NCI-H2107 treated with DMSO at 0.1 percent for 48 hours (cell line): ENCODE data around the gene AKAP3.

Experiments used
- DNase-seq: peaks from one replicate; lab custom pipeline; 2025; ENCODE audit not compliant: unreplicated experiment; lab: John Stamatoyannopoulos, UW

AKAP3 gene

DNA sequence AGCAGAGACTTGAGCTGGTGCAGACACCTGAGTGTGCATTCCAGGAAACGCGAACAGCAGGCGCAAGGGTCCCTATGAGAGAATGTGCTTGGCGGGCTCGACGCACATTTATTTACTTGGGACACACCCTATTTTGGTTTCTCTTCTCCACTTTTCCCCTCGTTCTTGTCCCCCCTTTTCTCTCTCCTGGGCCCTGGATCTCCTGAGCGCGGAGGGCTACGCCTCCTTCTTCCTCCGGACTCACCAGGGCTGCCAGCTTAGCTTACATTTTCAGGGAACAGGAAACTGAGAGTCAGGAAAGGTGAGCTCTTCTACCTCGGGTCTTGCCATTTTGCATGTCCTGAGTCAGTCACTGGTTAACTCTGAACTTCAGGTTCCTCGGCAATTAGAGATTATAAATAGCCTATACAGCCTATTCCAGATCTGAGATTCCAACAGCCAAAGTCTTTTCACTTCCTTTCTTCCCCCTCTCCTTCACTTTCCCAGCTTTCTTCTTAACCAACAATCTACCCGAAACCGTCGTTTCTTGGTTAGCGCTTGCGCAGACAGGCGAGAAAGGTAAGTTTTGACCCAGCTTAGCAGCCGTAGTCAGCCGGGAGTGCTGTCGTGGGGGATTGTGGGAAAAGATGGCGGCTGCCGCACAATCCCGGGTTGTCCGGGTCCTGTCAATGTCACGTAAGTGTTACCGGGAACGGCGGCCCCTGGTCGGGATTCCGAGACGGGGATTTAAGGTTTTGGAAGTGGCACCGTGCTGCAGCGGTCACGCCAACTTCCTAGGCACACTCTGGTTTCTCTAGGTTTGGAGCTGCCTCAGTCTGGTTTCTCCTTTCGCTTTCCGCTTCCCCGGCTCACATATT is at the start of gene AKAP3, which contains the start of gene NDUFA9:
Gene AKAP3 (minus strand): TSS at position 551 of the 857 bp plus-strand sequence. CDS start 10,855 bp downstream, outside the sequence.
Gene NDUFA9 (plus strand): TSS at position 614 of the 857 bp plus-strand sequence. CDS start 13 bp downstream, at position 627.
- DNase-seq = peak; percentile 76

DNA sequence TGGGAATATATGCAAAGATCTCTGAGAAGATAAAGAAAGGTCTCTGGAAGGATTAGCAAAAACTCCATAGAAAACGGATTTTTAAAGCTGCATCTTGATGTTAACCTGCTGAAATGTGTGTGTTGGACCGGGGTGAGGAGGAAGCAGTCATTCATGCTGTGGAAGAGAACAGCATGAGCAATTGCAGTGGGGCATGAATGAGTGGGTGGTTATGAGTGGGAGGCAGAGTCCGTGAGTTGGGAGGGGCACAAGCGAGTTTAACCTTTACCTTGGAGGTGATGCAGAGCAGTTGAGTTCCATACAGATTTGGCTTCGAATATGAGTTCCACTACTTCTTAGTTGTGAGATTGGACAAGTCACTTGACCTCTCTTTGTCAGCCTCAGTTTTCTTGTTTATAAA is 41.9 kb upstream of the AKAP3 start:
- no peak for DNase-seq

DNA sequence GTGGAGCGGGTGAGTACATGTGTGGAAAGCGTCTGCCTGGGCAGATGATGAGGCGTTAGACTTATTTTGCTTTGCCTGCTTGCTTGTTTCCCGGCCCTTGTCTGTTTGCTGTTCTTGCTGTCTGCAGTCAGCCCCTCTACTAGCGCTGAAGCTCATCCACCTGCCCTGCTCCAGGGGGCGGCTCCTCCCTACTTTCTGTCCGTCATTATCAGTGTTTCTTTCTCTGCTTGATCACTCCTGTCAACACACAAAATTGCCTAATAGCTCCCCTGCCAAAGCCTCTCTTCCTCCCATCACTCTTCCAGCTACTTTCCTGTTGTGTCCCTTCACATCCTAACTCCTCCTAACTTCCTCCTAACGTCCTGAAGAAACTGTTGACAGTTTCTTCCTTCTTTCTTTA is 36.5 kb upstream of the AKAP3 start:
- DNase-seq = no peak

DNA sequence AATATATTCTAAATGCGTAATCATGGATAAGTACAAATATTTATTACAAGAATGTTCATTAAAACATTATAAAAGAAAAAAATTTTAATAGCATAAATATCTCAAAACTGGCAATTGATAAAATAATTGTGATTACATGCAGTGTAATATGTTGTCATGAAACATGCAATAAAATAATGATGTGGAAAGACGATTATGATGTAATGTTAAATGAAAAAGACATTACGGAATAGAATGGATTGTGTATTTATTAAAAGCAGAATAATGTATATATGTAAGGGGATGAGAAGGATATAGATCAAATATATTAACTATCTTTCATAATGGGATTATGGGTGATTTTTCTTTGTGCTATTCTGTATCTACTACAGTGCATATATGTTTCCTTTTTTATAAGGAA is 32.9 kb upstream of the AKAP3 start:
- no peak for DNase-seq

DNA sequence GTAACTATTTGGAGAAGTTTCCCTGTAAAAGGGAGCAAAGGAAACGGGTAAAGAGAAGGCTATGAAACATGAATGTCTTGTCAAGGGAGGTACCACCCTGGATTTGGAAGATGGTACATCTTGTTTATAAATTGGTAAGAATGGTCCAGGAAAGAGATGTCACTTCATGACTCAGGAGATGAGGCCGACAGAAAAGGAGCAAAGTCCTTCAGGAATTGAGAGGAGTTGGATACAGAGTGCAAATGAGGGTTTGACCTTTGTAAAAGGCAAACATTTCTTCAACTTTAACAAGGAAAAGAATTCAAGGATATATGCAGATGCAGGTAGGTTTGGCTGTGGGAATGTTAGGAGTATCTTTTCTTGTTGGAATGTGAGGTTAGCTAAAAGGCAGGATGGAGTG is 30.9 kb upstream of the AKAP3 start:
- DNase-seq = no peak

DNA sequence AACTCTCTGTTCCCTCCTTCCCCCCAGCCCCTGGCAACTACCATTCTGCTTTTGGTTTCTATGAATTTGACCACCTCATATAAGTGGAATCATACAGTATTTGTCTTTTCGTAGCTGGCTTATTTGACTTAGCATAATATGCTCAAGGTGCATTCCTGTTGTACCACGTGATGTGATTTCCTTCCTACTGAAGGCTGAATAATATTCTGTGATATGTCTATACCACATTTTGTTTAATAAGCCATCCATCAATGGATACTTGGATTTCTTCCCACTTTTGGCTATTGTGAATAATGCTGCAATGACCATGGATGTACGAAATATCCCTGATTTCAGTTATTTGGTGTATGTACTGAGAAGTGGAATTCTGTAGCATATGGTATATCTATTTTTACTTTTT is 16.4 kb upstream of the AKAP3 start:
- no peak for DNase-seq

DNA sequence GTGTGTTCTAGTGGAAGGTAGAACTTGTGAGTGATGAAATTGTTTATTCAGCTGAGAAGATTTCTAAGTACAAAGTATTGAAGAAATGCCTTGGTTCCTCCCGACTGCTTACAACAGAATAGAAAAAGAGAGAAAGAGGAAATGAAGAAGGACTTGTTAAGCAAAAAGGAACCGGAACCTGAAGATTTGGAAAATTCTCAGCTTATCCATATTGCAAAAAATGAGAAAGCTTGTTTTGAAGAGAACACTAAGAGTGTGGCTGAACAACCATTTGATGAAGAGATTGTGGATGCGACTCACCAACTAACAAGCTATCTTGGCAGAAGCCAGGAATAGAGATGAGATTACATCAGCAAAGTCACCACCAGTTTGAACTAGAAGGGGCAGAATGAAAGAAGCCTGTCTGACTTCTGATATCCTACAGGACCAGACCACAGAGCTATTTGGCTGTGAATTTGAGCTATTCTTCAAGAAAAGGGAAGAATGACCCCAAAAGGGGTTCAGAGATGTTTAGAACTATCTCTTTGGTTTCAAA is 15.2 kb upstream of the AKAP3 start:
- no peak for DNase-seq

DNA sequence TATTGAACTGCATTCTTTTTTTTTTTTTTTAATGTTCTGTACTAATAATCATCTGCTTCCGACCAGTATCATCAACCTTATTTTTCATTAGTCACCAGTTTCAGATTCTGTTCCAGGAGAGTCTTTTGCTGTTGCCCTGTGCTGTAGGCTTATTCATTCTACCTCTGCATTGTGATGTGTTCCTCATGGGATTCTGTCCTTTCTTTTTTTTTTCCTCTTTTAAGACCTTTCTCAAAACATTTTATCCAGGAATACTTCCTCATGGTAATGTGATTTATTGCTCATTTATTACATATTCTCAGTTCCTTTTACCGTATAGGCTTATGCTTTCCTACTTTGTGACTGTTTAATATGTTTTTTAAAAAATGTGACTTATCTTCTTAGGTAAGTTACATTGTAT is 4.8 kb upstream of the AKAP3 start:
- no peak for DNase-seq

DNA sequence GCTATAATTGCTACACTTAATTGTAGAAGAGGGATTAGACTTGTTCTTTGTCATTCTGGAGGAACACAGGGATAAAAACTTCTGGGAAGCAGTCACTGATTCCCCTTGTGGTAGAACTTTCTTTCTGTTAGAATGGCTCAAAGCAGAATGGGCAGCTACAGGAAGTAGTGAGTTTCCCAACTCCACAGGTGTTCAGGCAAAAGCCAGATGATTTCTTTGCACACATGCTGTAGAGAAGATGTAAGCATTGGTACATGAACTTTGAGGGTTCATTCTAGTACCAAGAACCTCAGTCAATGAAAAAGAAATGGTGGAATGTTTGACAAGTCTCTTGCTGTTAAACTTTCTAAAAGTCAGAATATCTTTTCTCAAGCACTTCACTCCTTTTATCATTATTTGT is 4.4 kb upstream of the AKAP3 start:
- no peak for DNase-seq

DNA sequence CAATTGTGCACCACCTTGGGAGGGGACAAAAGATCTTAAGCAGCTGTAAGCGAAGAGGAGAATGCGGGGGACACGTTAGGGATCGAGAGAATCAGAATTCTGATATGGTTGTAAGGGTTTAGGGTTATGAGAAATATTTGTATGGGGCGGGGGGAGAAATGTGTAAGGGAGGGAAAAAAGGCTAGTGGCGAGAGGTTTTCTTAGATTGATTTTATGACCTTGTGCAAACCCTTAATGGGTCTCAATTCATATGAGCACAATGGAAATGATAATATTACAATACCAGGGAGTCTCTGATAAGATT is 459 bp upstream of the AKAP3 start:
- DNase-seq = no peak

DNA sequence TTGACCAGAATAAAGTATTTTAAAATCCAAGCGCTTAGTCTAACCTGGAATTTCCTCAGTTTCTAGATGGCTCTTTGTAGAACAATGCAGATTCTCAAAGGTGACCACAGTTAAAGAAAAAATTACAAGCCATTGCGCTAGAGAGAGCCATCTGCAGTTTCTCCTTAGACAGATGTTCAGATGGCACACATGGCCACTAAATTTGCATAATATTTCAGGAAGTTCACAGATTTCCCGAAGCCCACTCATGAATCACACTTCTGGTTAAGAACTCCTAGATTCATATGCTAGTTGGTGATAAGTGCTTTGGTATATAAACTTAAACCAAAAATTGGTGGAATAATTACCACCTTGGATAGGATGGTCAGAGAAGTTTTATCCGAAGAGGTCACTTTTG is 749 bp downstream of the AKAP3 start:
- no peak for DNase-seq

DNA sequence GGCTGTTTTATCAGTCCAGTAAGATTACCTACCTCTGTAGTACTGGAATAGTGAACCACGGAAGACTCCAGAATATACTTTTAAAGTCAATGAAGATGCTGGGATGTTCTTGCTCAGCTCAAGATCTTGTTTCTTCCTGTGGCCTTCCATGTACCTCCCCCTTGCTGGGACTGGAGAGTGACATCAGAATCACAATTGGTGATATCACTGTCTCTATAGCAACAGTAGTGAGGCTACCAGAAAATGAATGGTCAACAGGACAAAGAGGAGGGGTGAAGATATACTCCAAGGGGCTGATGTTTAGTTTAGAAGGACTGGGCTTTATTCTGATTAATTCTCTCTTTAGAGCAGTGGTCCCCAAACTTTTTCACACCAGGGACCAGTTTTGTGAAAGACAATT is 3.8 kb downstream of the AKAP3 start:
- no peak for DNase-seq

DNA sequence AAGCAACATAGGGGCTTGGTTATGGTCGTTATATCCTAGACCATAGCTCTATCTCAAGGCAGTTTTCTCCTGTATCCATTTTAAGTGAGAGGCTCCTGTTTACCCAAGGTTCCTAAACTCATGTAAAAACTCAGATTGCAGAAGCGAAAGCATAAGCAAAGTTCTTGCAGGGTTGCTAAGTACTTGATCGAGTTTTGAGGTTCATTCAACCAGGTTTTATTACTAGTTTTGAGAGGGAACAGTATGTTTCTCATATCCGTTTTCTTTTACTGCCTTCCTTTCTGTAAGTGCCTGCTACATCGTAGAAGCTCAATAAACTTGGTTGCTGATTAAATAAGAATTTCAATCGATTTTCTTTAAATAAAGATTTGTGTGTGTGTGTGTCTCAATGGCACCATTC is 5.1 kb downstream of the AKAP3 start:
- no peak for DNase-seq

DNA sequence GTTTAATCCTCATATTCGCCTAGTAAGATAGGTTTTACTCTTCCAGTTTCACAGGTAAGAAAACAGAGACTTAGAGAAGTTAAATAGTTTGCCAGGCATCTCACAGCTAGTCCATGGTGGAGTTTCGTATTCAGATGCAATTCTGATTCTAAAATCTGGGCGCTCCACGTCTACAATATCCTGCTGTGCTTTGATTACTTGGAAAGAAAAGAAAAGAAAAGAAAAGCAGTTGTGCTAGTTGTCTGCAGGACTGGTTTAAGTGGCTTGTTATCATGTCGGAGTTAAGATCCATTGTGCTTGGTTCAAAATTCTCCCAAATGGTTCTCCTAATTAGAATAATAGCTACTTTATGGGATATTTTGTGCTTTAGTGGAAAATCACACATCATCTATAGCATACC is 18.6 kb downstream of the AKAP3 start:
- DNase-seq = no peak

DNA sequence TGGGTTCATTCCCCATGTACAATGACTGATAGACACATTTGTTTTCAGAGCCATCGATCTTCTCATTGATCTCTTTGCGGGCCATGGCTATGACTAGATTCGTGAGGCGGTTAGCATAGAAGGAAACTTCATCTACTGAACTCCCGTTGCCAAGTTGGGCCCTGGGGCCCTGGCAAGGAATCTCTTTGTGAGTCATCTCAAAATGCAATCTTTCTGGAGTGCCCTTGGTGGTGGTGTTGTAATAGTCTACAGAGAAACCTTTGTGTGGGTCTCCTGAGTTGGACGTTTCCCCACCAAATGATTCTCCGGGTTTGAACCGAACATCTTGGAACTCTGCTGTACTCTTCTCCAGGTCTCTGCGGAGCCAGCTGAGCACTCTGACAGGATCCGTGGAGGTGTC is 20.4 kb downstream of the AKAP3 start:
- DNase-seq = no peak

DNA sequence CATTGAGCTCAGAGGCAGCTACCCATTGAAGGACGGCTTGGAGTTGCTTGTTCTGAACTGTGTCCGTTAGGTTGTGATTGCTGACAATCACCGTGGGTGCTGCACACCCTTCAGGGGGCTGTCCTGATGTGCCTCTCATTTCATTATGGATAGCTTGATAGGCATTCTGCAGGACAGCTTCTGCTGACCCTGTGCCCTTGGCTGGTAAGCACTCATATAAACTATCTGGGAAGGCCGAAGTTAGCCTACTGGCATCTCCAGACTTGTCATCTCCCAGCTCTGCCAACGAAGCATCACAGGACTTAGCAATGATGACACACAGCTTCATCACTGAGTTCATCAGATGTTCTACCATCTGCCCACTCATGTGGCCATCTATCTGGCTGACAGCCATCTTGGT is 22.3 kb downstream of the AKAP3 start:
- no peak for DNase-seq

DNA sequence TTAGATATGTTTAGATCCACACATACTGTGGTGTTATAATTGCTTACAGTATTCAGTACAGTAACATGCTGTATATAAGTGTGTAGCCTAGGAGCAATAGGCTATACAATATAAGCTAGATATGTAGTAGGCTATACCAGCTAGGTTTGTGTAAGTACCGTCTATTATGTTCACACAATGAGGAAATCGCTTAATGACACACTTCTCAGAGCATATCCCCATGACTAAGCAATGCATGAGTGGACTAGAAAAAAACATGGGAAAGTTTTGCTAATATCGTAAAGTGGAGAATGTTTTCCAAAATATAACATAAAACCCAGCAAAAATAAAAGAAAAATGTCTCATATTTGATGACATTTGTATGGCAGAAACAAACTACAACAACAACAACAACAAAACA is 27.3 kb downstream of the AKAP3 start:
- peak; percentile 4 for DNase-seq

DNA sequence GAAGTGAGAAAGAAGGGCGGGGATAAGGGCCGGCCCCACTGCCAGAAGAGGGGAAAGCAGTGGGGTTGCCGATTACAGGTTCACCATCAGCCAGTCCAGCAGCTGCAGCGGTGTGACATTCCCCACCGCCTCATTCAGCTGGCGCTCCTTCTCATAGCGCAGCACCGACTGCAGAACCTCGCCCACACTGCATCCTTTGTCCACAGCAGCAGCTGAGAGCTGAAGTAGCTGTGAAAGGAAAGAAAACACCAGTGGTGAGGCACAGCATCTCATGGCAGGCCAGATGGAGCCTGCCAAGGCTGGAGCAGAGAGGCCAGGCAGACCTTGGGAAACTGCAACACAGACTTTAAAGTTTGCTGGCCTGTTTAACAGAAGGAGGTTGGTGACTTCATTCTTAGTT is 33.2 kb downstream of the AKAP3 start:
- DNase-seq = no peak

DNA sequence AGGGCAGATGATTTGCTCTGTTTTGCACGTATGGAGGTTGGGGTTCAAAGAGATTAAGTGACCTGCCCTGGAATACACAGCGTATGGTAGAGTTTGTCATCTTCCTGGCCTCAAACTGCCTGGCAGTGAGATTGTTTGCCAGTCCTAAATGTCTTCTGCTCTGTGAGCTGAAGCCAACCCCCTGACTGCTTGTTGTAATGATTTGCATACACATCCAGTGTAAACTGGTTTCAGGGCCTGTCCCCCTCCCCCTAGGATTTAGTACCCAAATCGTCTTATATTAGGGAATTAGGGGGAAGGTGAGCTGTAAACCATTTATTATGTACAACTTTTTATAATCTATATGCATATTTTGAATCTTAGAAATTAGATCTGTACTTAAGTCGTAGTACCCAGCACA is 38.4 kb downstream of the AKAP3 start:
- DNase-seq = no peak

DNA sequence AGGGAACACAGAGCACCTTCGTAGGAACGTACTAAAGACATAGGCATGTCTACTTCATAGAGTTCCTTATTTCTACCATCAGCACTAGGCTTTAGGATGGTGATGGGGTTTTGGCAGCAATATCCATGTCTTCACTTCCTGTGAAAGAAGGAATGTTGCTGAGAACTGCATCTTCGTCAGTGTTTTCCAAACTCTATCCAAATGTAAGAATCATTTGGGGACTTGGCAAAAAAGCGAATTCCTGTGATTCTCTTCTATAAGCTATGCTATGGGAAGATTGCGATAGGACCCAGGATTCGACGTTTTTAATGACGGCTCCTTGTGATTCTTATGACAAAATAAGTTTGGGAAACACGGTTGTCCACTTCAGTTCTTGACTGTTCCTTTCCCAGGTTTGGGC is 39.8 kb downstream of the AKAP3 start:
- DNase-seq = no peak

DNA sequence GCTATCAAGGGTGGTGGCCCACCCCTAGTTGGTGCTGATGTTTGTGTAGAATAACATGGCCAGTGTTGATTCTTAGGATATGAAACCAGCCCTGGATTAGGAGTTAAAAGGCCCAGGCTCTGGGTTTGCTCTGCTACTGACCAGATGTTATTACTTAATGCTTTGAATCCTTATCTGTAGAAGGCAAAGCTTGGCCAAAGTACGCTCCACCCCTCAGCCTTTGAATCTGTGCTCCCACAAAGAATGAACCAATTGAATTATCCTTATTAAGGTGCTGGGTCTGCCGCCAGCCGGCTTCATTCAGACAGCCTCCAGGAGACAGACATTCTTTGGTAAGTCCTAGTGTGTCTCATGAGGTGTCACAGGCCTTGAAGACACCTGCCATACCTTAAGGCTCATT is 41.8 kb downstream of the AKAP3 start:
- DNase-seq = no peak

DNA sequence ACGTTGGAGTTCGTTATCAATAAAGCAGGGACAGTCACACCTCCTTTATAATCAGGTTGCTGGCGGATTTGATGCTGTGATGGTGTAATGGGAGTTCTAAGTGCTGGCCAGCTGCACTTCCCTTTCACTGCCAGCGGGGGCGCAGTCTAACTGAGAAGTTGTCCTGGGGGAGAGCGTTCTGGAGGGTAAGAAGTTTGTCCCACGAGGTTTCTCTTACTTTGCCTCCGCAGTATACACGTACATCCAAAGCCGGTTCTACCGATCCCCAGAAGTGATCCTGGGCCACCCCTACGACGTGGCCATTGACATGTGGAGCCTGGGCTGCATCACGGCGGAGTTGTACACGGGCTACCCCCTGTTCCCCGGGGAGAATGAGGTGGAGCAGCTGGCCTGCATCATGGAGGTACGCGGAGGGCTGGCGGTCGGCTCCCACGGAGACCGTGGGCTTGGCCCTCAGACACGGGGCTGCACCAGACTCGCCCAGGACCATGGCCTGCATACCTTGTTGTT is 44.1 kb downstream of the AKAP3 start:
- peak; percentile 82 for DNase-seq

DNA sequence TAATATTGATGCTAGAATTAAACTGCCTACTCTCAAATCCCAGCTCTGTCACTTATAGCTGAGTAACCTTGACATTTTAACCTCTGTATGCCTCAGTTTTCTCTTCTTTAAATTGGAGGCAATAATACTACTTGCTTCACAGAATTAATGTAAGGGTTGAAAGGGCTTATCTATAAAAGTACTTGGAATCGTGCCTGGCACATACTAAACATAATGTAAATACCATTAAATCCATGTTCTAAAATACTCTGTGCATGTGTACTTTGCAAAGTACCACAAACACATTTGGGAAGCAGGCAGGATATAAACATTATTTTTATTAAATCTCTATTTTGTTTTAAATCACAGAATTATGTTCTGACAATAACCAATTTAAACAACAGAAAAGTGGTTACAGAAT is 44.9 kb downstream of the AKAP3 start:
- no peak for DNase-seq
